Coronary artery (tissue), 2 donors: Measurements from ENCODE around the gene PPP2R3B.

Experiments
- DNase-seq: peaks from one replicate; pipeline ENCODE4 v3.0.0-alpha.2; 2017; ENCODE audit warnings: low spot score
- H3K27ac ChIP-seq, 2 donors: fragments of 200-600 bp; sonication (generic); one replicate each; pipeline ENCODE4 v1.5.1; 2016 to 2019
- H3K4me3 ChIP-seq: fragments of 200-600 bp; sonication (generic); 2 replicates; pipeline ENCODE4 v1.5.1; 2016; ENCODE audit warnings: mild to moderate bottlenecking, moderate library complexity
- TF ChIP-seq, protein P1 (sequence below): fragments of 200-600 bp; sonication (generic); IDR thresholded peaks from one replicate; pipeline ENCODE4 v1.5.1; 2019; ENCODE audit warnings: antibody characterized with exemption

The PPP2R3B gene

DNA sequence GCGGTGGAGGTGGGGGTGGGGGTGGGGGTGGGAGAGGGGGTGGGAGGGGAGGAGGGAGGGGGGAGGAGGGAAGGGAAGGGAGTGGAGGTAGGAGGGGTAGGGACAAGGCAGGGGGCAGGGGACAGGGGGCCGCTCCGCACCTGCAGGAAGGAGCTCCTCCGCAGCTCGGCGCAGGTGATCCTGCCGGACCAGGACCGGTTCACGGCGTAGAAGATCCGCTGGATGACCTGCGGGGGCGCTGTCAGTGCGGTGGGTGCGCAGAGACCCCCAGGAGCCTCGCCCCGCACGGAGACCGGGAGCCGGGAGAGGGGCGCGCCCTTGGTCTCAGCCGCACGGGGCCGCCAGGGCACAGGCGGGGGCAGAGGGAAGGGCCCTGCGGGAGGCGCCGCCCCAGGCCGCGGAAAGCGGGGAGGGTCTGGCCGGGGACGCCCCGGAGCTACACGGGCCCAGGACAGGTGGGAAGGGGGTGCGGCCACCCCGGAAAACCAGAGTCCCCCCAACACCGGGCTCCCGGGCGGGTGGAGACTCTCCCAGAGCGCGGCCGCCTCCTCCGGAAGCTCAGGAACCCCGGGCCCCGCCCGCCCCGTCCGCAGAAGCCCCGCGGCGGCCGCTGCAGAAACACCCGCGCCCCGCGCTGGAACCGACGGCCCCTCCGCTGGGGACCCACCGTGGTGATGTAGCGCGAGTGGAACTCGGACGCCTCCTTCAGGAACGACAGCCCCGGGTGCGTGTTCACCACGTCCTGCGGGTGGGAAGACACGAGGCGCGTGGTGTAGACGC lies 40.5 kb downstream of the PPP2R3B start:
- no peak for DNase-seq
- Histone ChIP-seq H3K4me3 (no peak overlapping the region), H3K27ac (no peak overlapping the region)
- TF ChIP-seq, protein P1, sequence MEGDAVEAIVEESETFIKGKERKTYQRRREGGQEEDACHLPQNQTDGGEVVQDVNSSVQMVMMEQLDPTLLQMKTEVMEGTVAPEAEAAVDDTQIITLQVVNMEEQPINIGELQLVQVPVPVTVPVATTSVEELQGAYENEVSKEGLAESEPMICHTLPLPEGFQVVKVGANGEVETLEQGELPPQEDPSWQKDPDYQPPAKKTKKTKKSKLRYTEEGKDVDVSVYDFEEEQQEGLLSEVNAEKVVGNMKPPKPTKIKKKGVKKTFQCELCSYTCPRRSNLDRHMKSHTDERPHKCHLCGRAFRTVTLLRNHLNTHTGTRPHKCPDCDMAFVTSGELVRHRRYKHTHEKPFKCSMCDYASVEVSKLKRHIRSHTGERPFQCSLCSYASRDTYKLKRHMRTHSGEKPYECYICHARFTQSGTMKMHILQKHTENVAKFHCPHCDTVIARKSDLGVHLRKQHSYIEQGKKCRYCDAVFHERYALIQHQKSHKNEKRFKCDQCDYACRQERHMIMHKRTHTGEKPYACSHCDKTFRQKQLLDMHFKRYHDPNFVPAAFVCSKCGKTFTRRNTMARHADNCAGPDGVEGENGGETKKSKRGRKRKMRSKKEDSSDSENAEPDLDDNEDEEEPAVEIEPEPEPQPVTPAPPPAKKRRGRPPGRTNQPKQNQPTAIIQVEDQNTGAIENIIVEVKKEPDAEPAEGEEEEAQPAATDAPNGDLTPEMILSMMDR = no peak

DNA sequence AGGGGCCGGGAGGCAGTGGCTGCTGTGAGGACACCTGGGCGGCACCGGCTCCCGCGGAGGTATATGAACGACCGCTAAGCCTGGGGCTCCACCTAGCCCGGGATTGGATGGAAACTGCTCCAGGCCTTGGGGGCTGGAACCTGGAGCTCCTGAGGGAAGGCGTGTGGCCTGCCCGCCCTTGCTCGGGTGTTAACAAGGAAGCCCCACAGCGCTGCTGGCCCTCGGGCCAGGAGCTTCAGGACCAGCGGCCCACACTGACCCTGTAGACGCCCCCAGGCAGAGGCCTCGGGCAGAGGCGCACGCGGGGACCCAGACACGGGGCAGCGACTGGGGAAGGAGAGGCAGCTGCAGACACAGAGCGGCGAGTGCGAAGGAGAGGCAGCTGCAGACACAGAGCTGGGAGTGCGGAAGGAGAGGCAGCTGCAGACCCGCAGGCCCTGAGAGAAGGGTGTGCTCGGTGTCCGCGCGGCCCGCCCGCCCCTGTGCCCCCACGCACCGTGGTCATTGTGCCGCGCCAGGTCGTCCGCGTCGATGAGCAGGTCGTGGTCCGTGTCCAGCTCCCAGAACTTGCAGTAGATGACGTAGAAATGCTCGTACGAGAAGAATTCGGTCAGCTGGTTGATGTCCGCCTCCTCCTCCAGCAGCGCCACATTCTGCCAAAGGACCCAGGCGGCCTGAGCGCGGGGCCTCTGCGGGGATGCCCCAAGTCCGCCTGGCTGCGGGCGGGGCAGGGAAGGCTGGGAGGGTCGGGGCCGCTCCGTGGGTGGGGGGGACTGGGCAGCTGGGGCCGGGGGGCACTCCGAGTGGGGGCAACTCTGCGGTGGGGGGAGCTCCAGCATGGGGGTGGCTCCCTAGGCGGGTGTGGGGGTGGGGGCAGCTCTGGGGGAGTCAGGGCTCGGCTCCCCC lies 41.4 kb downstream of the PPP2R3B start:
- no peak for DNase-seq
- H3K27ac ChIP-seq = no peak overlapping the region
- TF ChIP-seq, protein P1 = no peak
- H3K4me3 ChIP-seq = no peak overlapping the region

DNA sequence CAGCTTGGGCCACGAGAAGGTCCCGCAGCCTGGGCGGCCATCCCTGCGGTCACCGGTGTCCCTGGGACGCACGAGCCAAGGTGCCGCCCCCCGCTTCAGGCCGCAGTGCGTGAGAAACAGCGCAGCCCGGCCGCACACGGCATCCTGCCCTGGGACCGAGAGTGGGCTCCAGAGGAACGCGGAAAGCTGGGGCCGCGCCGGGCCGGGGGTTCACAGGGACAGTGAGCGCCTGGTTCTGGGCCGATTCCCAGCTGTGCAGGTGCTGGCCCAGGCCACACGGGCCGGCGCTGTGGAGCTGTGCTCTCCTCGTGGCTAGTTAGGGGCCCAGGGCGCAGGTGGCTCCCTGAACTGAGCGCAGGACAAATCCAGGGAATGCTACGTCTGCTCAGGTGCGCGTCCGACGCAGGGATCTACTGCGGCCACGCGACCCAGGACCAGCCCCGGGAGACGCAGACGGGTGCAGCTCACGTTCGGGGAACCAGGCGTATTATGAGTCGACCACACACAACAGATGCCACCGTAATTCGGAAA lies 42.3 kb downstream of the PPP2R3B start:
- H3K27ac ChIP-seq = no peak overlapping the region
- no peak overlapping the region for H3K4me3 ChIP-seq
- DNase-seq = no peak
- TF ChIP-seq, protein P1 = no peak

DNA sequence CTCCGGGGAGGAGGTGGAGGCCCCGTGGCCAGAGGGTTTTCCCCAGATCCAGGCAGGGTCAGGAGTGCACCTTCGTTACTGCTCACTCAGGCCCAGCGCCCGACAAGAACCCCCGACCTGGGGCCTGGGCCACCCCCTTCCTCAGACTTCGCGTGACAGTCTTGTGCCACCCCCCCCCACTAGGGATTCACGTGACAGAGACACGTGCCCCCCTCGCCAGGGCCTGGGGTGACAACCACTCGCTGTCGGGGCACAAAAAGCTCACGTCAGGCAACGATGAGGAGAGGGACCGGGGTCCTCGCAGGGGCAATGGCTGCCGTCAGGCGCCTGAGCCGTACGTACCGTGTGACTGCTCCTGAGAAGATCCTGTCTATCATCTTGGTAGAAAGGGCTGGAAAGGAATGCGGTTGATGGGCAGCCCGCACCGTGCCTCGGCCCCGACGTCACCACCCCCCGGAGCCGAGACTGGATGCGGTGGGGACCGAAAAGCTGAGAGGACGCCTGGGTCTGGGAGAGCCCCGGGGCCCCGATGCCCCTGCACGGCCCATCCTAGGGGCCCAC lies 45.1 kb downstream of the PPP2R3B start:
- TF ChIP-seq, protein P1 = no peak
- Histone ChIP-seq H3K4me3 (no peak overlapping the region), H3K27ac (no peak overlapping the region)
- no peak for DNase-seq

DNA sequence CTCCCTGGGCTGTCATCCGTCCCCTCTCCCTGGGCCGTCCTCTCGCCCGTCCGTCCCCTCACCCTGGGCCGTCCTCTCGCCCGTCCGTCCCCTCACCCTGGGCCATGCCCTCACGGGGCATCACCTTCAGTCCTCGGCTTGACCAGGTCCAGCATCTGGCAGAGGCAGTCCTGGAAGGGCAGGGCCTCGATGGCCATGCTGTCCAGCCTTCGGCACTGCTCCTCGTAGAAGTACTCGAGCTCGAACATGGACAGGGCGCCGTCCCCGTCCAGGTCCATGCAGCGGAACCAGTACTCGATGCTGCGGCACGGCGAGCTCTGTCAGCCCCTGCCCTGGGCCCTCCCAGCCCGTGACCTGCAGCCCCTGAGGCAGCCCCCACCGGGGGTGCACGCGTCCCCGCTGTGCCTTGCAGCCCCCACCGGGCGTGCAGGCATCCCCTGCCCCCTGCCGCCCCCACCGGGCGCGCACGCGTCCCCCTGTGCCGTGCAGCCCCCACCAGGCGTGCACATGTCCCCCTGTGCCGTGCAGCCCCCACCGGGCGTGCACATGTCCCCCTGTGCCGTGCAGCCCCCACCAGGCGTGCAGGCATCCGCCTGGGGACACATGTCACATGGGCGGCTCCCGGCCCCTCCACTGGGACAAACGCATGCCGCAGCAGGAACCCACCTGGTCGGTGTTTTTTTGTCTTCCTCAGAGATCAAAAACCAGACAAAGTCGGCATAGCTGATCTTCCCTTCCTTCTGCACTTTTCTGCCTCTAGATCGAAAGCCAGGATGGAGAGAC lies 45.9 kb downstream of the PPP2R3B start:
- H3K27ac ChIP-seq = no peak overlapping the region
- TF ChIP-seq, protein P1 = no peak
- H3K4me3 ChIP-seq = no peak overlapping the region
- DNase-seq = no peak

DNA sequence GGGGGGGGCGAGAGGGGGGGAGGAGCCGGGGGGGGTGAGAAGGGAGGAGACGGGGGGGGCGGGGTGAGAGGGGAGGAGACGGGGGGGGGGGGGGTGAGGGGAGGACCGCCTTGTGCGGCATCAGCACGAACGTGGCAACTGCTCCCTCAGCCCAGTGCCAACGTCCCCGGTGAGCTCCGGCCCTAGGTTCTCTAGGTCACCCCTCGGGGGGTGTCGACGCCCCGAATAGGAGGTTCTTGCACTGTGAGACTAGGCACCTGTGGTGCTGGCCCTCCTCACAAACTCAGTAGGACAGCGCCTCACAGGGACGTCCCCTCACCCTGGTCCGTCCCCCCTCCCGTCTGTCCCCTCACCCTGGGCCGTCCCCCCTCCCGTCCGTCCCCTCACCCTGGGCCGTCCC lies 46.6 kb downstream of the PPP2R3B start:
- TF ChIP-seq, protein P1 = no peak
- Histone ChIP-seq H3K27ac (no peak overlapping the region), H3K4me3 (no peak overlapping the region)
- DNase-seq = no peak
